H7 (cell line): ENCODE results near the gene GLT6D1. TPM values are rescaled to one million over a fixed set of nuclear protein-coding genes. Genes with fewer than 3 reads are reported as not detected.
"Not testable (repeated sequence)": the region's sequence is repeated elsewhere in the genome, so short reads cannot be mapped to it uniquely, and the experiment has no call there.

Experiments used
- DNase-seq: peaks from one replicate; pipeline ENCODE4 v3.0.0; 2012
- H3K27me3 ChIP-seq: 2 replicates; pipeline ENCODE4 v1.6.0; 2011; ENCODE audit warnings: mild to moderate bottlenecking, low read length; ENCODE audit not compliant: control insufficient read depth, insufficient read depth
- H3K36me3 ChIP-seq: replicated peaks from 2 replicates; pipeline ENCODE4 v1.5.1; 2011; ENCODE audit warnings: low read length; ENCODE audit not compliant: control insufficient read depth, insufficient read depth
- H3K4me3 ChIP-seq: 2 replicates; pipeline ENCODE4 v1.5.1; 2011; ENCODE audit warnings: low read depth, mild to moderate bottlenecking, control low read depth, low read length, moderate library complexity; ENCODE audit not compliant: insufficient read depth
- total RNA-seq: library from RNA; depleted of rRNA; stranded (reverse); fragments of >200 nt; shearing (Covaris generic); gene quantifications from 2 replicates; pipeline ENCODE4 v1.2.3, GENCODE V29; 2014

The GLT6D1 gene
- total RNA-seq, 1 experiment from 2014 or later, result not detected

GRCh38 chr9:135670721-135671590 lies 31.6 kb upstream of the GLT6D1 start:
- peak; percentile 65 for DNase-seq
- H3K27me3 ChIP-seq, result no peaks in the 10 kb centered on the region
- H3K36me3 ChIP-seq, result no peaks in the 10 kb centered on the region
- H3K4me3 ChIP-seq, result no peak overlapping the region

- DNase-seq, result peak; percentile 29
- no peak overlapping the region for H3K4me3 ChIP-seq
- no peaks in the 10 kb centered on the region for H3K27me3 ChIP-seq
- no peaks in the 10 kb centered on the region for H3K36me3 ChIP-seq
Measured at GRCh38 chr9:135669616-135670285, 30.4 kb upstream of the GLT6D1 start.

- not testable (repeated sequence) for DNase-seq, H3K4me3 ChIP-seq, H3K36me3 ChIP-seq, H3K27me3 ChIP-seq
Measured at GRCh38 chr9:135669018-135669417, 29.7 kb upstream of the GLT6D1 start.

- H3K36me3 ChIP-seq, result no peaks in the 10 kb centered on the region
- peak; percentile 43 for DNase-seq
- no peak overlapping the region for H3K4me3 ChIP-seq
- H3K27me3 ChIP-seq, result no peaks in the 10 kb centered on the region
Measured at GRCh38 chr9:135667463-135668001, 28.2 kb upstream of the GLT6D1 start.

GRCh38 chr9:135666534-135667462 lies 27.5 kb upstream of the GLT6D1 start:
- peak; percentile 51 for DNase-seq
- no peak overlapping the region for H3K4me3 ChIP-seq
- H3K27me3 ChIP-seq, result no peaks in the 10 kb centered on the region
- H3K36me3 ChIP-seq, result no peaks in the 10 kb centered on the region

- H3K36me3 ChIP-seq, result no peaks in the 10 kb centered on the region
- DNase-seq, result no peak
- no peaks in the 10 kb centered on the region for H3K27me3 ChIP-seq
- no peak overlapping the region for H3K4me3 ChIP-seq
Measured at GRCh38 chr9:135665795-135666189, 26.5 kb upstream of the GLT6D1 start.

GRCh38 chr9:135664801-135665794 lies 25.8 kb upstream of the GLT6D1 start:
- peak; percentile 43 for DNase-seq
- Histone ChIP-seq H3K36me3 (no peaks in the 10 kb centered on the region), H3K4me3 (no peak overlapping the region), H3K27me3 (no peaks in the 10 kb centered on the region)

GRCh38 chr9:135664266-135664665 lies 24.9 kb upstream of the GLT6D1 start:
- Histone ChIP-seq H3K36me3 (no peaks in the 10 kb centered on the region), H3K4me3 (no peak overlapping the region), H3K27me3 (no peaks in the 10 kb centered on the region)
- peak; percentile 41 for DNase-seq

GRCh38 chr9:135663857-135664256 lies 24.5 kb upstream of the GLT6D1 start:
- no peaks in the 10 kb centered on the region for H3K36me3 ChIP-seq
- no peaks in the 10 kb centered on the region for H3K27me3 ChIP-seq
- H3K4me3 ChIP-seq, result no peak overlapping the region

GRCh38 chr9:135663451-135663770 lies 24.1 kb upstream of the GLT6D1 start:
- DNase-seq, result peak; percentile 27
- H3K4me3 ChIP-seq, result no peak overlapping the region
- H3K27me3 ChIP-seq, result no peaks in the 10 kb centered on the region
- no peaks in the 10 kb centered on the region for H3K36me3 ChIP-seq

More at GRCh38 chr9:135663857-135664256, 24.5 kb upstream of the GLT6D1 start:
- peak; percentile 33 for DNase-seq

GRCh38 chr9:135662758-135663450 lies 23.6 kb upstream of the GLT6D1 start, which contains the start of gene LCN9:
Gene LCN9 (plus strand): TSS chr9:135663309. CDS start chr9:135663322, 13 bp downstream.
- no peaks in the 10 kb centered on the region for H3K27me3 ChIP-seq
- H3K4me3 ChIP-seq, result no peak within 1 kb of the TSS
- peak; percentile 49 for DNase-seq
- no peaks in the 10 kb centered on the region for H3K36me3 ChIP-seq

GRCh38 chr9:135661816-135662560 lies 22.6 kb upstream of the GLT6D1 start:
- H3K36me3 ChIP-seq, result no peaks in the 10 kb centered on the region

More at GRCh38 chr9:135661816-135662560, 22.6 kb upstream of the GLT6D1 start:
- H3K27me3 ChIP-seq, result no peaks in the 10 kb centered on the region
- DNase-seq, result peak; percentile 31
- H3K4me3 ChIP-seq, result no peak overlapping the region
